Activated naive CD8-positive, alpha-beta T cell treated with anti-CD3 and anti-CD28 coated beads, Interleukin-2, amount 50 U/mL, for 24 hours (primary cell): ENCODE data around the gene MAP4.
A peak's percentile ranks its signal among the peaks of the same experiment; 100 is the strongest.
"Not testable (repeated sequence)": the region's sequence is repeated elsewhere in the genome, so short reads cannot be mapped to it uniquely, and the experiment has no call there.

Source experiments
- ATAC-seq: fragments of 150-1000 bp; cut with Tn5 transposase; one replicate; pipeline ENCODE4 v1.10.0; 2021
- DNase-seq: peaks from one replicate; pipeline ENCODE4 v3.0.0; 2021
- H3K27ac Mint-ChIP-seq: one replicate; pipeline ENCODE4 v1.8.0; 2021; ENCODE audit warnings: mild to moderate bottlenecking, mixed read lengths
- H3K27me3 Mint-ChIP-seq: one replicate; pipeline ENCODE4 v1.8.0; 2021; ENCODE audit warnings: mixed read lengths
- H3K36me3 Mint-ChIP-seq: one replicate; pipeline ENCODE4 v1.8.0; 2021; ENCODE audit warnings: low read depth, mixed read lengths
- H3K4me1 Mint-ChIP-seq: one replicate; pipeline ENCODE4 v1.8.0; 2021; ENCODE audit warnings: mixed read lengths
- H3K4me3 Mint-ChIP-seq: one replicate; pipeline ENCODE4 v1.8.0; 2021; ENCODE audit warnings: mild to moderate bottlenecking, moderate library complexity, mixed read lengths
- H3K9me3 Mint-ChIP-seq: one replicate; pipeline ENCODE4 v1.8.0; 2021; ENCODE audit warnings: mixed read lengths

The MAP4 gene

GRCh38 chr3:48026098-48026497 is 9.9 kb upstream of the MAP4 start:
- H3K4me1 Mint-ChIP-seq = peaks cover 15% of the 10 kb centered on the region
- H3K9me3 Mint-ChIP-seq = no peaks in the 10 kb centered on the region
- no peak for DNase-seq
- H3K27ac Mint-ChIP-seq = no peak overlapping the region
- H3K27me3 Mint-ChIP-seq = no peaks in the 10 kb centered on the region
- H3K36me3 Mint-ChIP-seq = peaks cover 9% of the 10 kb centered on the region
- no peak for ATAC-seq
- no peak overlapping the region for H3K4me3 Mint-ChIP-seq

- Mint-ChIP-seq H3K4me3 (no peak overlapping the region), H3K27me3 (no peaks in the 10 kb centered on the region), H3K27ac (no peak overlapping the region), H3K4me1 (peaks cover 12% of the 10 kb centered on the region), H3K36me3 (peaks cover 9% of the 10 kb centered on the region), H3K9me3 (no peaks in the 10 kb centered on the region)
- no peak for ATAC-seq
- no peak for DNase-seq
Measured at GRCh38 chr3:48024401-48024800, 8.2 kb upstream of the MAP4 start.

GRCh38 chr3:48023377-48023776 is 7.2 kb upstream of the MAP4 start:
- Mint-ChIP-seq H3K27ac (no peak overlapping the region), H3K4me3 (no peak overlapping the region), H3K36me3 (peaks cover 14% of the 10 kb centered on the region), H3K9me3 (no peaks in the 10 kb centered on the region), H3K27me3 (no peaks in the 10 kb centered on the region), H3K4me1 (peaks cover 12% of the 10 kb centered on the region)
- ATAC-seq = no peak
- no peak for DNase-seq

GRCh38 chr3:48022178-48022577 is 6.0 kb upstream of the MAP4 start:
- Mint-ChIP-seq H3K9me3 (no peaks in the 10 kb centered on the region), H3K27ac (no peak overlapping the region), H3K36me3 (peaks cover 14% of the 10 kb centered on the region), H3K4me1 (peaks cover 15% of the 10 kb centered on the region), H3K4me3 (no peak overlapping the region), H3K27me3 (no peaks in the 10 kb centered on the region)
- DNase-seq (no peak), ATAC-seq (no peak)

GRCh38 chr3:48018841-48019240 is 2.6 kb upstream of the MAP4 start:
- Mint-ChIP-seq H3K27ac (no peak overlapping the region), H3K4me3 (no peak overlapping the region), H3K36me3 (peaks cover 11% of the 10 kb centered on the region), H3K4me1 (peaks cover 40% of the 10 kb centered on the region), H3K27me3 (no peaks in the 10 kb centered on the region), H3K9me3 (no peaks in the 10 kb centered on the region)
- ATAC-seq (no peak), DNase-seq (no peak)

GRCh38 chr3:48015431-48016180 is 610 bp downstream of the MAP4 start:
- H3K27ac Mint-ChIP-seq = no peak overlapping the region
- no peak for ATAC-seq

GRCh38 chr3:48014358-48014757 is 1.9 kb downstream of the MAP4 start:
- peaks cover 48% of the 10 kb centered on the region for H3K4me1 Mint-ChIP-seq
- DNase-seq (no peak), ATAC-seq (no peak)
- H3K27ac Mint-ChIP-seq = no peak overlapping the region
- H3K4me3 Mint-ChIP-seq = no peak overlapping the region
- H3K27me3 Mint-ChIP-seq = no peaks in the 10 kb centered on the region
- H3K9me3 Mint-ChIP-seq = no peaks in the 10 kb centered on the region
- peaks cover 5% of the 10 kb centered on the region for H3K36me3 Mint-ChIP-seq

More at GRCh38 chr3:48015431-48016180, 610 bp downstream of the MAP4 start:
- H3K27me3 Mint-ChIP-seq = no peaks in the 10 kb centered on the region
- DNase-seq = no peak
- no peaks in the 10 kb centered on the region for H3K9me3 Mint-ChIP-seq
- H3K4me1 Mint-ChIP-seq = peaks cover 48% of the 10 kb centered on the region
- peaks cover 5% of the 10 kb centered on the region for H3K36me3 Mint-ChIP-seq
- H3K4me3 Mint-ChIP-seq = no peak overlapping the region

GRCh38 chr3:48013288-48013980 is 2.8 kb downstream of the MAP4 start:
- peaks cover 48% of the 10 kb centered on the region for H3K4me1 Mint-ChIP-seq
- no peak overlapping the region for H3K27ac Mint-ChIP-seq
- no peak overlapping the region for H3K4me3 Mint-ChIP-seq
- no peaks in the 10 kb centered on the region for H3K27me3 Mint-ChIP-seq
- ATAC-seq = peak; percentile 77
- H3K9me3 Mint-ChIP-seq = no peaks in the 10 kb centered on the region
- DNase-seq = no peak
- H3K36me3 Mint-ChIP-seq = no peaks in the 10 kb centered on the region

GRCh38 chr3:48012659-48013058 is 3.6 kb downstream of the MAP4 start:
- no peak overlapping the region for H3K4me3 Mint-ChIP-seq
- H3K27ac Mint-ChIP-seq = no peak overlapping the region
- peaks cover 4% of the 10 kb centered on the region for H3K36me3 Mint-ChIP-seq
- ATAC-seq = no peak
- no peaks in the 10 kb centered on the region for H3K9me3 Mint-ChIP-seq
- peaks cover 47% of the 10 kb centered on the region for H3K4me1 Mint-ChIP-seq
- H3K27me3 Mint-ChIP-seq = no peaks in the 10 kb centered on the region
- DNase-seq = no peak

- not testable (repeated sequence) for H3K27ac Mint-ChIP-seq, H3K9me3 Mint-ChIP-seq, ATAC-seq, DNase-seq, H3K4me3 Mint-ChIP-seq, H3K4me1 Mint-ChIP-seq, H3K36me3 Mint-ChIP-seq, H3K27me3 Mint-ChIP-seq
Measured at GRCh38 chr3:48008066-48008465, 8.2 kb downstream of the MAP4 start.

- not testable (repeated sequence) for H3K4me3 Mint-ChIP-seq, H3K27me3 Mint-ChIP-seq, H3K27ac Mint-ChIP-seq, H3K4me1 Mint-ChIP-seq, DNase-seq, ATAC-seq, H3K9me3 Mint-ChIP-seq, H3K36me3 Mint-ChIP-seq
Measured at GRCh38 chr3:48007361-48007760, 8.9 kb downstream of the MAP4 start.

- not testable (repeated sequence) for H3K4me1 Mint-ChIP-seq, H3K4me3 Mint-ChIP-seq, H3K9me3 Mint-ChIP-seq, H3K27ac Mint-ChIP-seq, ATAC-seq, H3K36me3 Mint-ChIP-seq, DNase-seq, H3K27me3 Mint-ChIP-seq
Measured at GRCh38 chr3:48006794-48007193, 9.4 kb downstream of the MAP4 start.

- H3K9me3 Mint-ChIP-seq = no peaks in the 10 kb centered on the region
- no peak for DNase-seq
- H3K4me1 Mint-ChIP-seq = no peaks in the 10 kb centered on the region
- no peak for ATAC-seq
- H3K4me3 Mint-ChIP-seq = no peak overlapping the region
- no peaks in the 10 kb centered on the region for H3K27me3 Mint-ChIP-seq
- peaks cover 4% of the 10 kb centered on the region for H3K36me3 Mint-ChIP-seq
- no peak overlapping the region for H3K27ac Mint-ChIP-seq
Measured at GRCh38 chr3:48004694-48005093, 11.5 kb downstream of the MAP4 start.

- Mint-ChIP-seq H3K27ac (no peak overlapping the region), H3K4me1 (no peaks in the 10 kb centered on the region), H3K9me3 (no peaks in the 10 kb centered on the region), H3K36me3 (peaks cover 3% of the 10 kb centered on the region), H3K27me3 (no peaks in the 10 kb centered on the region), H3K4me3 (no peak overlapping the region)
- ATAC-seq = no peak
- no peak for DNase-seq
Measured at GRCh38 chr3:48002787-48003186, 13.4 kb downstream of the MAP4 start.

GRCh38 chr3:48001991-48002390 is 14.2 kb downstream of the MAP4 start:
- peaks cover 5% of the 10 kb centered on the region for H3K36me3 Mint-ChIP-seq

More at GRCh38 chr3:48001991-48002390, 14.2 kb downstream of the MAP4 start:
- DNase-seq (no peak), ATAC-seq (peak; percentile 36)
- H3K27ac Mint-ChIP-seq = no peak overlapping the region
- H3K9me3 Mint-ChIP-seq = no peaks in the 10 kb centered on the region
- H3K4me1 Mint-ChIP-seq = peaks cover under 1% of the 10 kb centered on the region
- no peaks in the 10 kb centered on the region for H3K27me3 Mint-ChIP-seq
- no peak overlapping the region for H3K4me3 Mint-ChIP-seq
